KBM-7 (cell line): ENCODE data around the gene RTL1.

ENCODE experiments used
- DNase-seq: peaks from one replicate; pipeline ENCODE4 v3.0.0-alpha.2; 2015
- in situ Hi-C: fragments of 300-500 bp; cut with MboI; formaldehyde crosslinking; loops from 2 replicates; pipeline ENCODE4 v1.14.3; 2020; ENCODE audit warnings: low sequenced_read_pairs, low pct_unique_long_range_greater_than_20kb, mixed read lengths

RTL1 gene

DNA sequence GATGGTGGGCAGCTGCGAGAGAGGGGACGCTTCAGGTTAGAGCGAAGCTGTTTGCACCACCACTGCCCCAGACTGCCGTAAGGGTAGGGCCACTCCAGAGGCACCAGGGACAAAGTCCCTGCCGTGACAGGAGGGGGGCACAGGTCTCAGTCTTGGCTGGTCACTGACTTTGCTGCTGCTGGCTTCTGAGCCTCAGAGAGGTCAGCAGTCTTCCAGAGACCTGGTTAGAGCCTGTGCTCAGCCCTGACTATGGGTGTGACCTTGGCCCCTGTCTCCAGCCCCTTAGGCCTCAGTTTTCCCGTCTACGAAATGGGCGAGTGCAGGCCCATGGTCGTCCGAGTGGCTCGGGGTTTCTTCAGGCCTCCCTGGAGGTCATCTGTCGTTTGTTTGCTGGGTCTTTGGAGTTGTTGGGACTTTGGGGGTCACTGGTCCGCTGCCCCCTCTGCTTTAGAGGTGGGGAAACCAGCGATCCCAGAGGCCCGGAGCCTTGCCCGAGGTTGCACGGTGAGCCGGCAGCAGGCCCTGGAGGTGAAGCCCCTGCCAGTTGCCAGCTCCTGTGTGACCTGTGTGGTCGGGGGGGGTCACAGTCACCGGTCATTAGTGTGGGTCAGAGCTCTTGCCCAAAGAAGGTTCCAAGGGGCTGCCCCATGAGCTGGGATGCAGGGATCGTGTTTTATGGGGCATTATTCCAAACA is 62.3 kb downstream of the RTL1 start:
- in situ Hi-C loops: no loop called here
- DNase-seq: no peak

DNA sequence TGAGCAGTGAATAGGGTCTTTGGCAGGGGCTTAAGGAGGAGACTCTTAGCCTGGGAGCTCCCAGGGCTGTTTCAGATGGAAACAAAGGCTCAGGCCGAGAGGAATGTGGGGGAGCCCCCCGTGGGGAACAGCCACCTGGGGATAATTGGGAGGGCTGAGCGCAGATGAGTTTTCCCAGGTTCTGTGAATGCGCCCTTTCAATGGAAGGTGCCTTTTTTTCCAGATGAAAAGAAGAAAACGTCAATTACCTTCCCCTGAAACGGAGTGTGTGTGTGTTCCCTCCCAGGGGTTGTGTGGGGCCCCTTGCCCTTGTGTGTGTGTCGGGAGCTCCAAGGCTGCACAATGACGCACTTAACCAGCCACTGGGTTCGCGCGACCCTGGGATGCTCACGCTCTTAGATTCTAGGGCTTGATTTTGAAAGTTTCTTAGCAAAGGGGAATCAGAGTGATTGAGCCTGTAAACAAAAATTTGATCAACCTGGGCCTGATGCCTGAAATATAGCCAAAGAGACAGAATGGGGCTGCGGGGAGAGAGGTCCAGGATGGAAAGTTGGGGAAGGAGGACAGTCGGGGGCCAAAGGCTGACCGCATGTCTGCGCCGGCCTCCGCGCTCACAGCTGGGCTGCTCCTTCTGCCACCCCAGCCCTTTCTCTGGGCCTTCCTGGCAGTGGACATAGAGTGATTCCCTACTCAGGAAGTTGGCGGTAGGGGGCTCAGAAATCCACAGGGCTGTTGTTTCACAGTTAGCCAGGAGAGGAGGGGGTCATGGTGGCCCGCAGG is 63.0 kb downstream of the RTL1 start:
- DNase-seq: no peak
- in situ Hi-C loops: no loop called here

DNA sequence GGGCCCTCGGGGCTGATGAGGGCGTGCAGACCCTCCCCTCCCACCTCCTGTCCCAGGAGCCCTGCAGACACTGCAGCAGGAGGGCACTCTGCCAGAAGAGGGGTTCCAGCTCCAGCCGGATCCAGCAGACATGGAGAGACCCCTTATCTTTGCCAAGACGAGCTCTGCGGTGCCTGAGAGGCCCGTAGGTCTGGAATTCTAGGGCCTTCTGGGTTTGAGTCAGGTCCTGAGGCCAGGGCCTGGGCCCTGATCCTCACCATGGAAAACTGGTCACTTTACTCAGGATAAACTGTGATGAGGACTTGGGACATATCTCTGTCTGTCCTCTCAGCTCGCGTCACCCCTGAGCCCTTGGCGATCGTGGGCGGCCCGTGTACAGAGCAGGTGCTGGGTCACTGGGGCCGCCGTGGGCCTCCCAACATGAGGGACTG is 63.8 kb downstream of the RTL1 start:
- DNase-seq: no peak
- in situ Hi-C loops: no loop called here

DNA sequence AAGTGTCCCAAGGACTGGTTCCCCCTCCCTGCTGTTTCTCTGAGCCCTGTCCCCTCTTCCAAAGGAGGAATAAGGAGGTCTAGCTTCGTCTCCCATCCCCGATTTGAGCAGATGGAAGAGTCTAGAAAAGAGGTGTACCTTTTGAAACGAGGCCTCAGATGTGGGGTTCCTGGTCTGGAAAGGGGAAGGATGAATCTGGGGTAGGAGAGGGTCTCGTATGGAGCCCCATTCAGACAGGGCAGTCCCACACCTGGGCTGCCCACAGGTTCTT is 64.3 kb downstream of the RTL1 start:
- DNase-seq: no peak
- in situ Hi-C loops: no loop called here

DNA sequence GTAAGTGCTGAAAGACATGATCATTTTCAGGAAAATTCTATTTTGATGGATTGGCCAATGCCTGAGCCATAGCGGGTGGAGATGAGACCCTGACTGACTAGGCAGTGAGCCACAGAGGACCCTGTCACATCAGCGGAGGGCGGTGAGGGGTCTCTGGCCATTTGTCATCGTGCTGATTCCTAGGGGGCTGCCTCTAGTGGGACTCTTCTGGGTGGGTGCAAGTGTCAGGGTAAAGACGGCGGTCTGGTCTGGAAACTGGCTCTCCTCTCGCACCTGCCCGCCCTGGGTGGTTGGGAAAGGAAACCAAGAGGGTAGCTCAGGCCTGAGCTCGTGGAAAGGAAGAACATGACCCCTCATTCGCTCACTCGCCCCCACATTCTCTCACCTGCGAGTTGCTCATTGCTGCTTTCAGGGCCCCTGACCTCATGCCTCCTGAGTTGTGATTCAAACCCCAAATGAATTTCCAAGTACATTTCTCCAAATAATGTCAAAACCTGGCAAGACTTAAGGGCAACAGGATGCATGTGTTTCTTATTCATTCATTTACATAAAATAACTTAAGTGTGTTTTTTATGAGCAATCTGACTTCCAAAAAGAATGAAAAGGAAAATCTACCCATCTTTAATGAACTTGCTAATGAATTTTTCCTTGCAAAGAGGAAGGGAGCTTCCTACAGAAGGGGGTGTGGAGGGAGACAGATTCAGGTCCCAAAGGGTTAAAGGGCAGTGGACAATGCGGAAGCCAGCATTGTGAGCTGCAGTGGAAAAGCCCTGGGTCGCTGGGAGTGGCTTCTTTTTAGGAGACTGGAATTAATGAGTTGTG is 64.8 kb downstream of the RTL1 start:
- in situ Hi-C loops: no loop called here
- DNase-seq: no peak

DNA sequence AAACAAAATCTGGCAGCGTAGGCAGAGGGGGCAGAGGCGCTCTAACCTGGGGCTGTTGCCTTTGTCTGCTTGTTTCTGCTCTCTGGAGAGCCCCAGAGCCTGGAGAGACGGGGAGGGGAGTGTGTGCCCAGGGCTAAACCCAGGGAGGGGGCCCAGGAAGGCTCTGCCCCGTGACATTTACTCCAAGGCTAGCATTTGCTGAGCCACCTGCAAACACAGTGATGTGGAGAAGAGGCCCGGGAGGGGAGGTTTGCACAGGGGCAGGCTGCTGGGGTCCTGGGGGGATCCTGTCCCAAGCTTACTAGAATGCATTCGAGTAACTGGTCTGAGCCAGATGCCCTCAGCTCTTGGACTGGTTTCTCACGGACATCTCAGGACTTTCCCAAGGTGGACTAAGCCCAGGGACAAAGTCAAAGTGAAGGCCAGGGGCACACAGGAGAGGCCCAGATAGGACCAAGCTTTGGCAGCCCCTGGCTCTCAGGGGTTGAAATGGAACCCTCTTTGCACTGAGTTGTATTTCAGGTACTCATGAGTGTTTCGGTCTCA is 65.6 kb downstream of the RTL1 start:
- no peak for DNase-seq
- in situ Hi-C loops: no loop called here

DNA sequence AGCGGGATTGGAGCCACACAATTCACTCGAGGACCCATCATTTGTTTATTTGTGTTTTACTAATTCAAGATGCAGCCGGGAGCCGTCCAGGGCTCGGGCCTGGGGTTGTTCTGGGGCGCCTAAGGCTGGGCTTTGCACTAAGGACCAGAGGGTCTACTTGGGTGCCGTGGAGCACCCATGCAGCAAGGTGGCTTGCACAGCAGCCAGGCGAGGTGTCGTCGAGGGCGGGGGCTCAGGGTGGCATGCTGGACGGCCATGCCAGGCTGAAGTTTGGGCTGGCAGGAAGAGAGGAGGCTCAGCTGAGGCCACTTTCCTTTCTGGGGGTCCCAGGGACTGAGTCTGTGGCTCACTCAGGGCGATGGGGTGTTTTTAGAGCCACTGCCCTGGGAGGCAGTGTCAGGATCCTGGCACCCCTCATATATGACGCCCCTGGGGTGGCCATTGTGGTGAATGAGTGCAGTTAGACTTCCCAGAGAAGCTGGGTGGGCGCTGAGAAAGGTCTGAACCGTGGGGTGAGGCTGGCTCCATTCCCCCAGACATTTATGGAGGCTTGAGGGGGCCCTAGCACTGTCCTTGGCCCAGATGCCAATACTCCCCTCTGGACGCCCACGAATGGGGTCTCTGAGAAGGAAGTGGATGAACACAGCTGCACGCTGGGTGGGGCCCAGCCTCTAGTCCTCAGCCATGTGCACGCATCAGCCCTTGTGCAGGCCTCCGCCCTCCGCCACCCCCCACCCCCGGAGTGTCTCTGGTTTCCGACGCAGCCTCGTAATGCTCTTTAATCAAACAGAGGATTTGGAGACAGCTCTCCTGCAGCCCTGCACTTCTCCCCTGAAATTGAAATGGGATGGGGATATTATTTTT is 66.3 kb downstream of the RTL1 start:
- in situ Hi-C loops: no loop called here
- DNase-seq: no peak

DNA sequence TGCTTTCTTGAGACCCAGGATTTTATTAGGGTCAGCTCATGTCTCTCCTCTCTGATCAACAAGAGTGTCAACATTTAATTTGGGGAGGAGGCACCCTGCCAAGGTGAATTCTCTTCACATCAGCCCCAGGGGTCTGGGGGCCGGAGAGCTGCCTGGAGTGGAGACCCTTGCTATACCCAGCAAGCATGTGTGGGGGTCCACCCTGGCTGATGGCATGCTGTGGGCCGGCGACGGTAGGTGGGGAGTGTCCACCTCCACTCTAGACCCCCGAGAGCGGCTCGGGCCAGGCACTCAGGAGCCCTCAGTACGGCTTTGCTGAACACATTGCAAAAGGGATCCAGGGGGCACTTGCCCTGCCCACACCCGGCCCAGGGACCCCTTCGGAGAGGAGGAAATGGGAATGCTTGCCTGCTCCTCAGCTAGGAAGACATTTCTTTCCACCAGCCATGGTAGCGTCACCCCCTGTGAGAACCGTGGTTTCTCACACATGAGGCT is 67.2 kb downstream of the RTL1 start:
- no peak for DNase-seq
- in situ Hi-C loops: no loop called here

DNA sequence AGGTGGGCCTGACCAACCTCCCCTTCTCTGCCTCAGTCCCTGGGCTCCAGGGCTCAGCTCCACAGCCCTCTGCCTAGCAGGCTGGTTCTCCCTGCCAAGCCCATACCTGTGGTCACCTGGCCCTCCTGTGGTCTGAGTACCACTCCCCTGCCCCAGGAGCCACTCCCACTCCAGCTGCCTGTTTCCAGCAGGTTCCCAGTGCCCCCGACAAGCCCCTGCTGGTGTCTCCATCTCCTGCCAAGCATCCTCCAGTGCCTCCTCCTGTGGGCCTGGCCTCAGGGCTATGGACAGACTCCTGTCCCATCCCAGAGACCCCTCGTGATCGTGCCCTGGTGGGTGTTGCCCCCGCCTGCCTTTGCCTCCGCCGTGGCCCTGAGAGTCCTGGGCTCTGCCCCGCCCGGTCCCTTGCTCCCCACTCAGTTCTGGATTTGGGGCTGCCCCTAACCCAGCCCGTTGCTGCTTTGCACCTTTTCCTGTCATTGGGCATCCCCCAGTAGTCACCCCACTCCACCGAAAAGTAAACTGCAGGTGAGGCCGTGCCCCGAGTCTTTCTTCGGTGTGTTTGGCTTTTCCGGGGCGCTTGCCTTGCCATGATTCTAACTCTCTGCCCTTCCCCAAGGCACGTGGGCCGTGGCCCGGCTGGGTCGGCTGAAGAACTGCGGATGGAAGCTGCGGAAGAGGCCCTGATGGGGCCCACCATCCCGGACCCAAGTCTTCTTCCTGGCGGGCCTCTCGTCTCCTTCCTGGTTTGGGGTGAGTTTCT is 67.8 kb downstream of the RTL1 start:
- in situ Hi-C loops: no loop called here
- no peak for DNase-seq

DNA sequence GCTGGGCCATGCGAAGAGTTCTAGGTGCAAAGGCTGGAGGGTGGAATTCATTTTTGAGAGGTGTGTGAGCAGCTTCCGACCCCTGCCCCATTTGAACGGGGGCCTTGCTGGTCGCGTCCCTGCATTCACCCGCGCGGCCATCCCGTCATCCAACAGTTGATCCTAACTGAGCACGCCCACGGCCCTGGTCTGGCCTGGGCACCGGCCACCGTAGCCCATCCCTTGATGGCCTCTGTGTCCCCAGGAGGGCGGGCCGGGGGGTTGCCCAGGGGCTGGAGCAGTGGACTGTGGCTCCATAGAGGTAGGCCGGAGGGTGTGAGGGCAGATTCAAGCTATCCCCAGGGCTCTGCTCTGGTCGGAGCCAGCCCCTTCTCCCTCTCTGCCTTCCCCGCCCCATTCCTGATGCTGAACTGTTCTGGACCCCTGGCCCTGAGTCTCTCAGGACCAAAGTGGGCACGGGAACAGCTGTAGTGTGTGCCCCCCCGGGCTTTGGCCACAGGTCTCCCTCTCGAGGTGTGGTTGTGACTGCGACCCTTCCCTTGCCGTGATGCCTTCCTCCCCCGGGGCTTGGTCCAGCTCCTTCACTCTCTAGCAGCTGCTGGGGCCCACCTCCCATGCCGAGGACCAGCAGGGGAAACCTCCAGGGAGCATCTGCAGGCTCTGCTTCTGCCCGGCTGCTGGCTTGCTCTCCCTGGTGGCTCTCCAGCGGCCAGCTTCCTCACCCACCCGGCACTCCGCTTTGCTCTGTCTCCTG is 68.6 kb downstream of the RTL1 start:
- no peak for DNase-seq
- in situ Hi-C loops: no loop called here

DNA sequence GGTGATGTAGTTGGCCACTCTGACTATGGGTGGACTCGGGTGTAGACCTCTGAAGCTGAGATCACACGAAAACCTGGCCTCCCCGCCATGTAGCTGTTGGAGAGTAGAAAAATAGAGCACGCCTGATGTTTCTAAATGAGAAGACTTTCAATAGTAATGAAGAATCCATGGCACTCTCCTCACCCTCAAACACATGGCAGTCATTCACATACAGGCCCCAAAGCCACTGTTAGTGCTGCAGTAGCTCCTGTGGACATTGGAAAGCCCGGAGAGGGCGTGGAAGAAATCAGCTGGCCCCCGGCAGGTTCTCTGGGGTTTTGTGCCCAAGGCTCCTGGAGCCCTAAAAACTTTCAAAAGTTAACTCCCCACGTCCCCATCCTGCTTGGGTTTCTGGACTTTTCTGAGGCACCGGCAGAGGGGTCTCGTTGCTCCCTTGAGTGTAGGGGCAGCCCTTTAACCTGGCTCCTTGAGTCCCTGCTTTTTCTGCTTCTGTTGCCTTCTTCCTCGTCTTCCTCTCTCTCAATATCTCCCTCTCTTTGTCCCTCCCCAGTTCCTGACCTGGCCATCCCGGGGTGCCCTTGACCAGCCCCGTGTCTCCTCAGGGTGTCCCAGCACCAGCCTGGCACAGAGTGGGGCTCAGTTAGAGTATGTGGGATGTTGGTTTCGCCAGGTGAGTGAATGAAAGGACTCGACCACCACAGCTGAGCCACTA is 69.3 kb downstream of the RTL1 start:
- in situ Hi-C loops: no loop called here

DNA sequence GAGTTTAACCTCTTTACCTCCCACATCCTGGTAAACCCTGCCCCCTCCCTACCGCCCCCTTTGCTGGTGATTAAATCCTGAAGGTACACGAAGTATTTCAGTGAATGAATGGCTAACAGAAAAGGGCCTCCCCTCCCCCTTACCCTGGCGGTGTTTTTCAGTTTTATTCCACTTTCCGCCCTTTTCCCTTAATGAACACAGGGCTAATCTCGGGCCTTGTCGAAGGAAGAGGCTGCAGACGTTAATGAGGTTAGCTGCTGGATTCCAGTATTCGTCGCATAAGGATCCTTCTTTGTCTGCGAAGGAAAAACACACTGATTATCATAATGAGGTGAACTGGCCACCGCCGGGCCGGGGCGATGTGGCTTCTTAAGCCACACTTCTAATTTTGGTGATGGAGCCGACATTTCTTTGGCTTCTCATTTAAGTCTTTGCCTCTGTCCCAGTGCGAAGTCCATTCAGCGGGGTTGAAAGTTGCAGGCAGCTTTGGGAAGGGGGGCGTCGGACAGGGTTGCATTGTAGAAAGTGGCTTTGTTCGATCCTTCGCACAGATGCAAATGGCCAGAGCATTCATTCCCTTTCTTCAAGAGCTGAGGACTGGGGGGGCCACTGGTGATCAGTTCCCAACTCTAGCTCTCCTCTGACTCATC is 71.1 kb downstream of the RTL1 start:
- DNase-seq: no peak
- in situ Hi-C loops: no loop called here

More for the DNA sequence above, 69.3 kb downstream of the RTL1 start:
- DNase-seq: no peak

DNA sequence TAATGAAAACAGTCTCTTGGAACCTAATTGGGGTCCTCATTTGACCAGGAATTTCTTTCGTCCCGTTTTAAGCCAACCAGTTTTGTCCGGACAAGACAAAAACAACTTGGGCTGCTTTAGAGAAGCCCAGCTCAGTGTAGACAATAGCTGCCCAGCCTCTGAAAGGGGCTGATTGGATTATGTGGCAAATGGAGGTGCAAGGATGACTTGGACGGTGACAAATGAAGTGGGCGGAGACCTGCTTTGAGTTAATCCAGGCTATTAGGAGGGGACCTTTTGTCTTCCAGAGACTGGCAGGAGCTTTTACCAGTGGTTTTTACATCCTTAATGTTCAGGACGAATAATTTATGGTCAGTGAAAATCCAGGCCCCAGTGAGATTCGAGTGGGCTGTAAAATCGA is 72.8 kb downstream of the RTL1 start:
- in situ Hi-C loops: no loop called here
- no peak for DNase-seq
